T-helper 17 cell (primary cell): Measurements from ENCODE around the gene OR2G3. TPM values are rescaled to one million over a fixed set of nuclear protein-coding genes. Genes with fewer than 3 reads are reported as not detected.

ENCODE experiments used
- ATAC-seq: fragments of 150-1000 bp; cut with Tn5 transposase; 2 replicates; pipeline ENCODE4 v1.10.0; 2021; ENCODE audit warnings: mild to moderate bottlenecking, moderate library complexity
- DNase-seq, 3 donors: peaks; one replicate each; pipeline versions ENCODE4 v3.0.0 to v3.0.0-alpha.2; 2020 to 2021
- H3K9me3 ChIP-seq: one replicate; pipeline ENCODE4 v1.7.0; 2013; ENCODE audit warnings: low read length, mild to moderate bottlenecking; ENCODE audit not compliant: control insufficient read depth, poor library complexity, severe bottlenecking
- H3K27ac Mint-ChIP-seq: one replicate; pipeline ENCODE4 v1.8.0; 2022; ENCODE audit warnings: mild to moderate bottlenecking, moderate library complexity, mixed read lengths
- H3K27me3 Mint-ChIP-seq: one replicate; pipeline ENCODE4 v1.8.0; 2022; ENCODE audit warnings: mixed read lengths
- H3K36me3 Mint-ChIP-seq: one replicate; pipeline ENCODE4 v1.8.0; 2022; ENCODE audit warnings: low read depth, mixed read lengths
- H3K4me1 Mint-ChIP-seq: one replicate; pipeline ENCODE4 v1.8.0; 2022; ENCODE audit warnings: mild to moderate bottlenecking, mixed read lengths
- H3K4me3 Mint-ChIP-seq: one replicate; pipeline ENCODE4 v1.8.0; 2022; ENCODE audit warnings: mild to moderate bottlenecking, moderate library complexity, mixed read lengths
- total RNA-seq, 4 donors: library from RNA in 2 of 4; stranded (reverse) in 2 of 4; gene quantifications; one replicate each; pipeline ENCODE4 v1.2.3 and lab custom pipeline; 2022 to 2026

OR2G3 gene
- total RNA-seq, 2 donors from 2014 or later, result not detected

DNA sequence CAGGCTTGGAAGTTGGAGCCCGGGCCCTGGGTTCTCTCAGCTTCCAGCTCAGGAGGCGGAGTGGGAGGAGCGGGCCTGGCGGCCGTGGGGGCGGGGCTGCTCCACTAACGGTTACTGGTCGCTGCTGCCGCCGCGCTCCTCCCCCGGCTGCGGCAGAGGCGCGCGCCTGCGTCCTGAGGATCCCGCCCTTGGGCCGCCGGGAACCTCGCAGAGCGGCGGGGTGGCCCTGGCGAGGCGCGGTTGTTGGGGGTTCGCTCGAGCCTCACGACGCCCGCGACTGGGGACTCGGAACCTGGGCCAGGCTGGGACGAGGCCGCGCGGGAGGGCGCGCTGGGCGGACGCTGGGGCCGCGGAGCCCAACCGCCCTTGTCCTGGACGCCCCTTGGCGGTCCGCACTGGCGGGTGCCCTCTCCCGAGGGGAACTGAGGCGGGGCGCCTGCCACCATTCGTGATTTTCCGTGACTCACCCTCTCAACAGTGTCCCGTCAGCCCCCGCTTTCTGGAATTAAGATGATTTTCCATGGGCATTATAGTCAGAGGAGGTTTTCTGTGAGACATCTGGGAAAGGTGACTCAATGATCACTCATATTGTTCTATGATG, 34.1 kb downstream of the OR2G3 start:
- DNase-seq, result no peak
- no peaks in the 10 kb centered on the region for H3K36me3 Mint-ChIP-seq
- H3K4me1 Mint-ChIP-seq, result no peaks in the 10 kb centered on the region
- no peaks in the 10 kb centered on the region for H3K9me3 ChIP-seq
- H3K27ac Mint-ChIP-seq, result no peak overlapping the region
- H3K27me3 Mint-ChIP-seq, result peaks cover 24% of the 10 kb centered on the region
- H3K4me3 Mint-ChIP-seq, result no peak overlapping the region
- ATAC-seq, result no peak

DNA sequence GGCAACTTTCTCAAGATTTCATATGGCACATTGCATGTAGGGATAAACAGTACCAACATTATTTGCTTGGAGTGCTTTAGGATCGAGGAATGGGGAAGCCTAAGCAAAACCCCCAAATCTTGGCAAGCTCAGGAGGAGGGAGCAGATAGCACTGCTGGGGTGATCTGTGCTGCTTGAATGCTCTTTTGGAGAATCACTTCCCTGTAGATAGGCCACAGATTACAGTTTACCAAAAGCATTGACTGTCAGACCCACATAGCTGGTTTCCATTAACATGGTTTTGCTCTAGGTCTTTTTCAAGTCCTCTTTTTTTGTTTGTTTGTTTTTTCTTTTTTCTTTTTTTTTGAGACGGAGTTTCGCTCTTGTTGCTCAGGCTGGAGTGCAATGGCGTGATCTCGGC, 37.4 kb downstream of the OR2G3 start:
- no peak for DNase-seq
- Mint-ChIP-seq H3K4me3 (no peak overlapping the region), H3K27me3 (peaks cover 22% of the 10 kb centered on the region), H3K36me3 (no peaks in the 10 kb centered on the region), H3K27ac (no peak overlapping the region), H3K4me1 (no peaks in the 10 kb centered on the region)
- no peak for ATAC-seq
- no peaks in the 10 kb centered on the region for H3K9me3 ChIP-seq

DNA sequence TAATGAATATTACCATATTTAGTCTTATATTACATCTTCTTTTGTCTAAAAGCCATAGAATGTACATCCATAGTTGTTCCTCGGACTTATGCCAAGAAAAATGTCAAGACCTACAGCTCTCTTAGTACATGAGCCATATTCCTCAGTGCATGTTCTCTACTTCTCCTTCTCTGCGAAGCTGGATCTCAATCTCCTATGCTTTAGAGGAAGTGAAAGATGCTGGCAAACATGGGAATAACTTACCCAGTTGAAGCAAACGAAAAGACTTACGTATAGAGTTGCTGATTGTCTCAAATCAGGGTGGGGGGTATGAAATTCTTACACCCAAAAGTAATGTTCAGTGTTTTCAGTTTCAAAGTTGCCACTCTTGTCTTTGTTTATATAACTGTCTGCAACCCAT, 41.5 kb downstream of the OR2G3 start:
- Mint-ChIP-seq H3K27me3 (peaks cover 11% of the 10 kb centered on the region), H3K36me3 (no peaks in the 10 kb centered on the region), H3K27ac (no peak overlapping the region), H3K4me1 (no peaks in the 10 kb centered on the region), H3K4me3 (no peak overlapping the region)
- DNase-seq, result no peak
- no peak for ATAC-seq
- H3K9me3 ChIP-seq, result no peaks in the 10 kb centered on the region

DNA sequence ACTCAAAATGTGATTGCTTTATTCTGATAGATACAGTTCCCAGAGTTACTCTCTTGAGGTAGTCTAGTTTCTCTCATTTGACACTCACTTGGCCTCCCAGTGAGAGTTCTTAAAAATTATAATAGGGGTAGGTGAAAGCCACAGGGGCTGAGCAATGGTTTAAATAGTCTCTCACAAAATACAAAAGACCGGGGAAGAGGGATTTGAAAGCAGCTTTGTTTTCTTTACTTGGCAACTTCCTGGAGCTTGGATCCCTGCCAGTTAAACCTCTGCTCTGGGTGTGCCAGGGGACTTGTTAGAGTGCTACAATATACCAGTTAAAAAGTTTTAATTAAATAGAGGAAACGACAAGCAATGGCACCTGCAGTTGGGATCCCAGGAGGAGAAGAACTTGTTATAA, 42.5 kb downstream of the OR2G3 start:
- Mint-ChIP-seq H3K36me3 (no peaks in the 10 kb centered on the region), H3K27me3 (peaks cover 12% of the 10 kb centered on the region), H3K4me3 (no peak overlapping the region), H3K27ac (no peak overlapping the region), H3K4me1 (no peaks in the 10 kb centered on the region)
- H3K9me3 ChIP-seq, result no peaks in the 10 kb centered on the region
- DNase-seq, result no peak
- ATAC-seq, result no peak

DNA sequence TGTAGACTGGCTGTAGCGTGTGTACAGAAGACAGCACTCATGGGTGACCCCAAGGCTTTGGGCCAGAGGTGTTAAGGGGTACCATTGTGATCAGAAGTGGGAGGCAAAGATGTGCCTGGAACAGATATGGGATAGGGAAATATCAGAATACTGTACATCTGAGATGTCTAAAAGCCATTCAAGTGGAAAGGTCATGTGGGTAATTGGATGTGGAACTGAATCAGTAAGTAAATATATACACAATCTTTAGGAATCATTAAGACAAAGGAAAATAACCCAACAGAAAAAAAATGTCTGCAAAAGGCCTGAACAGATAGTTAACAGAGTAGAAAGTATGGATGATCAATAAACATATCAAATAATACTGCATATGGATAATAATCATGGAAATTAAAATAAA, 47.7 kb downstream of the OR2G3 start:
- DNase-seq (no peak), ATAC-seq (no peak)
- Mint-ChIP-seq H3K4me3 (no peak overlapping the region), H3K27me3 (peaks cover 12% of the 10 kb centered on the region), H3K4me1 (no peaks in the 10 kb centered on the region), H3K27ac (no peak overlapping the region), H3K36me3 (no peaks in the 10 kb centered on the region)
- no peaks in the 10 kb centered on the region for H3K9me3 ChIP-seq

Other genes with a start within 250 kb of the OR2G3 start
- 1 to 10 TPM; 9.2 TPM for gene NLRP3, start 189.4 kb upstream of the OR2G3 start, total RNA-seq
- gene OR2B11, start 147.5 kb upstream of the OR2G3 start, total RNA-seq, result under 1 TPM in 1 of 2 donors, not detected in 1; 0.05 TPM
- gene OR2C3, start 69.1 kb upstream of the OR2G3 start, total RNA-seq, result not detected
- gene GCSAML, start 56.5 kb upstream of the OR2G3 start, total RNA-seq, result 1 to 10 TPM; 1.7 to 2.2 TPM
- gene OR2G2, start 17.2 kb upstream of the OR2G3 start, total RNA-seq, result not detected
- not detected for gene OR13G1, start 74.2 kb downstream of the OR2G3 start, total RNA-seq
- not detected for gene OR6F1, start 111.1 kb downstream of the OR2G3 start, total RNA-seq
- not detected for gene OR14K1, start 133.0 kb downstream of the OR2G3 start, total RNA-seq
- not detected for gene OR14A2, start 142.6 kb downstream of the OR2G3 start, total RNA-seq
- not detected for gene OR1C1, start 155.0 kb downstream of the OR2G3 start, total RNA-seq
- not detected for gene OR14A16, start 218.5 kb downstream of the OR2G3 start, total RNA-seq
- 1 to 10 TPM in 1 of 2 donors, not detected in 1; 1.3 TPM for gene OR11L1, start 236.3 kb downstream of the OR2G3 start, total RNA-seq